ENCODE results near the gene GSX1.
"Not testable (repeated sequence)": the region's sequence is repeated elsewhere in the genome, so short reads cannot be mapped to it uniquely, and the experiment has no call there.

Gene GSX1

DNA sequence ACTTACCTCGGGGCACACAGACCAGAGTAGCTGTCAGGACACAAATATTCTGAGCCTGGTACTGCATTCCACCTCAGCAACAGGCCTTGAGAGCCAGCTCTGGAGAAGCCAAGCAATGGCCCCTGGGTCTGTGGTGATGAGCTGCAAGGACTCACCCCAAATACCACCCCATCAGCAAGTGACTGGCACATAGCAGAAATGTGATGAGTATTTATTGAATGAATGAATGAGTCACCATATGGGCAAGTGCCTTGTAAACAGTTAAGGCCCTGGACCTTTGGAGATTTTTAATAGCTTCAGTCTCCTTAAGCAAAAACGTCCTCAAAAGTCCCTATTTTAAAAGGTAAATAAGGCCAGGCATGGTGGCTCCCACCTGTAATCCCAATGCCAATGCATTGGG, 18.2 kb downstream of the GSX1 start:
- Histone ChIP-seq H3K36me3 (ENCODE audit: control insufficient read depth in 2 of 2, insufficient read depth in 1 of 2, low read length in 2 of 2) (no peaks in the 10 kb centered on the region), H3K27ac (ENCODE audit: extremely low read depth, low read depth, low read length) (no peak overlapping the region), H3K4me1 (ENCODE audit: control insufficient read depth, insufficient read depth, low read length) (no peaks in the 10 kb centered on the region), H3K9me3 (ENCODE audit: control insufficient read depth, insufficient read depth, low read depth, low read length) (no peaks in the 10 kb centered on the region), H3K4me3 (ENCODE audit: low read depth, low read length) (no peak overlapping the region)
- ChIA-PET POLR2A (no interaction called here), CTCF (interaction anchor here (0.5 to 2.3 kb wide), 2 partner anchors 16 to 38 kb away, joined by 3 to 8 read pairs; no protein-coding TSS in a partner anchor)
- TF ChIP-seq ZNF768 (tag by site-specific recombination; IDR thresholded peaks at IDR 0.05): no peak
- TF ChIP-seq KLF1 (tag by site-specific recombination; IDR thresholded peaks at IDR 0.05): no peak
- TF ChIP-seq, protein P1, sequence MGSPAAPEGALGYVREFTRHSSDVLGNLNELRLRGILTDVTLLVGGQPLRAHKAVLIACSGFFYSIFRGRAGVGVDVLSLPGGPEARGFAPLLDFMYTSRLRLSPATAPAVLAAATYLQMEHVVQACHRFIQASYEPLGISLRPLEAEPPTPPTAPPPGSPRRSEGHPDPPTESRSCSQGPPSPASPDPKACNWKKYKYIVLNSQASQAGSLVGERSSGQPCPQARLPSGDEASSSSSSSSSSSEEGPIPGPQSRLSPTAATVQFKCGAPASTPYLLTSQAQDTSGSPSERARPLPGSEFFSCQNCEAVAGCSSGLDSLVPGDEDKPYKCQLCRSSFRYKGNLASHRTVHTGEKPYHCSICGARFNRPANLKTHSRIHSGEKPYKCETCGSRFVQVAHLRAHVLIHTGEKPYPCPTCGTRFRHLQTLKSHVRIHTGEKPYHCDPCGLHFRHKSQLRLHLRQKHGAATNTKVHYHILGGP (tag by site-specific recombination; IDR thresholded peaks at IDR 0.05): no peak
- no peak for TF ChIP-seq HOXD13 (CRISPR knock-in tag; IDR thresholded peaks at IDR 0.05; ENCODE audit: borderline replicate concordance)
- TF ChIP-seq ZNF624 (tag by site-specific recombination; IDR thresholded peaks at IDR 0.05): no peak

DNA sequence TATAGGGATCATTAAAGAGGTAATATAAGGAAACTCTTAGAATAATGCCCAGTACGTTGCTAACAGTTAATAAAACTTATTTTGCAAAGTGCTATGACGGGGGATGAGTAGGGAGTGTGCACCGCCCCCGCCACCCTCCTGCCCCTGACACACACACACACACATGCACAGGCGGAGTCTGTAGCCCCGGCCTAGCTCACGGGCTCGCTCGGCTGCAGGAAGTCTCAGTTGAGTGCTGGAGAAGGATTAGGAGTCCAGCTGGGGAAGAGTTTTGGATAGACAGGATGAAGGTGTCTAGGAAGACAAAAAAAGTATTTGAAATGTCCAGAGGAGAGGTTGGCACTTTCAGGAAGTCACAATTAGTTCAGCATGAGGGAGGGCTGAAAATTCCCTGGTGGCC, 21.5 kb downstream of the GSX1 start:
- Histone ChIP-seq H3K36me3 (ENCODE audit: control insufficient read depth in 2 of 2, insufficient read depth in 1 of 2, low read length in 2 of 2) (no peaks in the 10 kb centered on the region), H3K27ac (ENCODE audit: extremely low read depth, low read depth, low read length) (no peak overlapping the region), H3K9me3 (ENCODE audit: control insufficient read depth, insufficient read depth, low read depth, low read length) (no peaks in the 10 kb centered on the region), H3K4me3 (ENCODE audit: low read depth, low read length) (no peak overlapping the region), H3K4me1 (ENCODE audit: control insufficient read depth, insufficient read depth, low read length) (no peaks in the 10 kb centered on the region)
- ChIA-PET CTCF (interaction anchor here (0.6 kb wide), 1 partner anchor 867 kb away, joined by 4 read pairs; no protein-coding TSS in a partner anchor), POLR2A (no interaction called here)
- TF ChIP-seq ZFP37 (tag by site-specific recombination; IDR thresholded peaks at IDR 0.05): no peak
- TF ChIP-seq ZNF514 (tag by site-specific recombination; IDR thresholded peaks at IDR 0.05): no peak
- no peak for TF ChIP-seq ZNF221 (tag by site-specific recombination; IDR thresholded peaks at IDR 0.05; ENCODE audit: borderline replicate concordance)
- no peak for TF ChIP-seq ZNF701 (tag by site-specific recombination; IDR thresholded peaks at IDR 0.05)

DNA sequence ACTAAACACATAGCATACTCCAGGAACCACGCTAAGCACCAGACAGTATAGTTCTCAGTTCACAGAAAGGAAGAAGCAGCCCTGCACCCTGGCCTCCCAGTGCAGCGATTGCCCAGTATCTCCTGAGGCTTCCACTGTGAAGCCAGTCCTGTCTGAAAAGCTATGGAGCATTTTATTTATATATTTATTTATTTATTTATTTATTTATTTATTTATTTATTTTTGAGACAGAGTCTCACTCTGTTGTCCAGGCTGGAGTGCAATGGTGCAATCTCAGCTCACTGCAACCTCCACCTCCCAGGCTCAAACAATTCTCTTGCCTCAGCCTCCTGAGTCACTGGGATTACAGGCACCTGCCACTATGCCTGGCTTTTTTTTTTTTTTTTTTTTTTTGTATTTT, 25.5 kb downstream of the GSX1 start:
- H3K4me3 ChIP-seq (ENCODE audit: low read depth, low read length); POLR2A ChIA-PET; H3K27ac ChIP-seq (ENCODE audit: extremely low read depth, low read depth, low read length); H3K36me3 ChIP-seq (ENCODE audit: control insufficient read depth in 2 of 2, insufficient read depth in 1 of 2, low read length in 2 of 2); H3K9me3 ChIP-seq (ENCODE audit: control insufficient read depth, insufficient read depth, low read depth, low read length); H3K4me1 ChIP-seq (ENCODE audit: control insufficient read depth, insufficient read depth, low read length): not testable (repeated sequence)
- CTCF ChIA-PET: interaction anchor here (0.6 to 2.9 kb wide), 2 partner anchors 9 to 430 kb away, joined by 3 to 14 read pairs; no protein-coding TSS in a partner anchor
- TF ChIP-seq, protein P2, sequence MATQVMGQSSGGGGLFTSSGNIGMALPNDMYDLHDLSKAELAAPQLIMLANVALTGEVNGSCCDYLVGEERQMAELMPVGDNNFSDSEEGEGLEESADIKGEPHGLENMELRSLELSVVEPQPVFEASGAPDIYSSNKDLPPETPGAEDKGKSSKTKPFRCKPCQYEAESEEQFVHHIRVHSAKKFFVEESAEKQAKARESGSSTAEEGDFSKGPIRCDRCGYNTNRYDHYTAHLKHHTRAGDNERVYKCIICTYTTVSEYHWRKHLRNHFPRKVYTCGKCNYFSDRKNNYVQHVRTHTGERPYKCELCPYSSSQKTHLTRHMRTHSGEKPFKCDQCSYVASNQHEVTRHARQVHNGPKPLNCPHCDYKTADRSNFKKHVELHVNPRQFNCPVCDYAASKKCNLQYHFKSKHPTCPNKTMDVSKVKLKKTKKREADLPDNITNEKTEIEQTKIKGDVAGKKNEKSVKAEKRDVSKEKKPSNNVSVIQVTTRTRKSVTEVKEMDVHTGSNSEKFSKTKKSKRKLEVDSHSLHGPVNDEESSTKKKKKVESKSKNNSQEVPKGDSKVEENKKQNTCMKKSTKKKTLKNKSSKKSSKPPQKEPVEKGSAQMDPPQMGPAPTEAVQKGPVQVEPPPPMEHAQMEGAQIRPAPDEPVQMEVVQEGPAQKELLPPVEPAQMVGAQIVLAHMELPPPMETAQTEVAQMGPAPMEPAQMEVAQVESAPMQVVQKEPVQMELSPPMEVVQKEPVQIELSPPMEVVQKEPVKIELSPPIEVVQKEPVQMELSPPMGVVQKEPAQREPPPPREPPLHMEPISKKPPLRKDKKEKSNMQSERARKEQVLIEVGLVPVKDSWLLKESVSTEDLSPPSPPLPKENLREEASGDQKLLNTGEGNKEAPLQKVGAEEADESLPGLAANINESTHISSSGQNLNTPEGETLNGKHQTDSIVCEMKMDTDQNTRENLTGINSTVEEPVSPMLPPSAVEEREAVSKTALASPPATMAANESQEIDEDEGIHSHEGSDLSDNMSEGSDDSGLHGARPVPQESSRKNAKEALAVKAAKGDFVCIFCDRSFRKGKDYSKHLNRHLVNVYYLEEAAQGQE (tag by site-specific recombination; IDR thresholded peaks at IDR 0.05): 0 out of 2 replicates have a peak, but pooled peaks have one; percentile 45
- TF ChIP-seq ZNF140 (tag by site-specific recombination; IDR thresholded peaks at IDR 0.05): peak; percentile 31; the same call in 1 of the 2 replicates
- TF ChIP-seq, protein P3, sequence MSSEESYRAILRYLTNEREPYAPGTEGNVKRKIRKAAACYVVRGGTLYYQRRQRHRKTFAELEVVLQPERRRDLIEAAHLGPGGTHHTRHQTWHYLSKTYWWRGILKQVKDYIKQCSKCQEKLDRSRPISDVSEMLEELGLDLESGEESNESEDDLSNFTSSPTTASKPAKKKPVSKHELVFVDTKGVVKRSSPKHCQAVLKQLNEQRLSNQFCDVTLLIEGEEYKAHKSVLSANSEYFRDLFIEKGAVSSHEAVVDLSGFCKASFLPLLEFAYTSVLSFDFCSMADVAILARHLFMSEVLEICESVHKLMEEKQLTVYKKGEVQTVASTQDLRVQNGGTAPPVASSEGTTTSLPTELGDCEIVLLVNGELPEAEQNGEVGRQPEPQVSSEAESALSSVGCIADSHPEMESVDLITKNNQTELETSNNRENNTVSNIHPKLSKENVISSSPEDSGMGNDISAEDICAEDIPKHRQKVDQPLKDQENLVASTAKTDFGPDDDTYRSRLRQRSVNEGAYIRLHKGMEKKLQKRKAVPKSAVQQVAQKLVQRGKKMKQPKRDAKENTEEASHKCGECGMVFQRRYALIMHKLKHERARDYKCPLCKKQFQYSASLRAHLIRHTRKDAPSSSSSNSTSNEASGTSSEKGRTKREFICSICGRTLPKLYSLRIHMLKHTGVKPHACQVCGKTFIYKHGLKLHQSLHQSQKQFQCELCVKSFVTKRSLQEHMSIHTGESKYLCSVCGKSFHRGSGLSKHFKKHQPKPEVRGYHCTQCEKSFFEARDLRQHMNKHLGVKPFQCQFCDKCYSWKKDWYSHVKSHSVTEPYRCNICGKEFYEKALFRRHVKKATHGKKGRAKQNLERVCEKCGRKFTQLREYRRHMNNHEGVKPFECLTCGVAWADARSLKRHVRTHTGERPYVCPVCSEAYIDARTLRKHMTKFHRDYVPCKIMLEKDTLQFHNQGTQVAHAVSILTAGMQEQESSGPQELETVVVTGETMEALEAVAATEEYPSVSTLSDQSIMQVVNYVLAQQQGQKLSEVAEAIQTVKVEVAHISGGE (tag by site-specific recombination; conservative IDR thresholded peaks at IDR 0.05; ENCODE audit: low read depth): peak; percentile 54
- TF ChIP-seq ZNF623 (tag by site-specific recombination; IDR thresholded peaks at IDR 0.05): peak; percentile 48
- peak; percentile 50 for TF ChIP-seq ZNF426 (tag by site-specific recombination; IDR thresholded peaks at IDR 0.05)
- TF ChIP-seq, protein P4, sequence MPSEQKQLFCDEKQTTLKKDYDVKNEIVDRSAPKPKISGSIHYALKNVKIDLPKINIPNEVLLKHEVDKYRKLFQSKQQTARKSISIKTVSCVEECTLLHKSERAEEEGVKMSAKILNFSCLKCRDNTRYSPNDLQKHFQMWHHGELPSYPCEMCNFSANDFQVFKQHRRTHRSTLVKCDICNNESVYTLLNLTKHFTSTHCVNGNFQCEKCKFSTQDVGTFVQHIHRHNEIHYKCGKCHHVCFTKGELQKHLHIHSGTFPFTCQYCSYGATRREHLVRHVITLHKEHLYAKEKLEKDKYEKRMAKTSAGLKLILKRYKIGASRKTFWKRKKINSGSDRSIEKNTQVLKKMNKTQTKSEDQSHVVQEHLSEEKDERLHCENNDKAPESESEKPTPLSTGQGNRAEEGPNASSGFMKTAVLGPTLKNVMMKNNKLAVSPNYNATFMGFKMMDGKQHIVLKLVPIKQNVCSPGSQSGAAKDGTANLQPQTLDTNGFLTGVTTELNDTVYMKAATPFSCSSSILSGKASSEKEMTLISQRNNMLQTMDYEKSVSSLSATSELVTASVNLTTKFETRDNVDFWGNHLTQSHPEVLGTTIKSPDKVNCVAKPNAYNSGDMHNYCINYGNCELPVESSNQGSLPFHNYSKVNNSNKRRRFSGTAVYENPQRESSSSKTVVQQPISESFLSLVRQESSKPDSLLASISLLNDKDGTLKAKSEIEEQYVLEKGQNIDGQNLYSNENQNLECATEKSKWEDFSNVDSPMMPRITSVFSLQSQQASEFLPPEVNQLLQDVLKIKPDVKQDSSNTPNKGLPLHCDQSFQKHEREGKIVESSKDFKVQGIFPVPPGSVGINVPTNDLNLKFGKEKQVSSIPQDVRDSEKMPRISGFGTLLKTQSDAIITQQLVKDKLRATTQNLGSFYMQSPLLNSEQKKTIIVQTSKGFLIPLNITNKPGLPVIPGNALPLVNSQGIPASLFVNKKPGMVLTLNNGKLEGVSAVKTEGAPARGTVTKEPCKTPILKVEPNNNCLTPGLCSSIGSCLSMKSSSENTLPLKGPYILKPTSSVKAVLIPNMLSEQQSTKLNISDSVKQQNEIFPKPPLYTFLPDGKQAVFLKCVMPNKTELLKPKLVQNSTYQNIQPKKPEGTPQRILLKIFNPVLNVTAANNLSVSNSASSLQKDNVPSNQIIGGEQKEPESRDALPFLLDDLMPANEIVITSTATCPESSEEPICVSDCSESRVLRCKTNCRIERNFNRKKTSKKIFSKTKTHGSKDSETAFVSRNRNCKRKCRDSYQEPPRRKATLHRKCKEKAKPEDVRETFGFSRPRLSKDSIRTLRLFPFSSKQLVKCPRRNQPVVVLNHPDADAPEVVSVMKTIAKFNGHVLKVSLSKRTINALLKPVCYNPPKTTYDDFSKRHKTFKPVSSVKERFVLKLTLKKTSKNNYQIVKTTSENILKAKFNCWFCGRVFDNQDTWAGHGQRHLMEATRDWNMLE (tag by site-specific recombination; conservative IDR thresholded peaks at IDR 0.05; ENCODE audit: low read depth): peak; percentile 74; the same call in 1 of the 2 replicates
- TF ChIP-seq ZNF555 (tag by site-specific recombination; conservative IDR thresholded peaks at IDR 0.05): peak; percentile 45
- TF ChIP-seq ZNF558 (tag by site-specific recombination; IDR thresholded peaks at IDR 0.05): 0 out of 2 replicates have a peak, but pooled peaks have one; percentile 18
- TF ChIP-seq ZBTB8A (tag by site-specific recombination; IDR thresholded peaks at IDR 0.05): 0 out of 2 replicates have a peak, but pooled peaks have one; percentile 20
